SK-N-SH treated with all-trans-retinoic acid at 6 μM for 48 hours (cell line): Measurements from ENCODE around the gene LIMD2.

Experiments used
- CSDC2 ChIP-seq: fragments of 250-450 bp; sonication (Bioruptor Pico); IDR thresholded peaks from 2 replicates; pipeline ENCODE4 v1.5.0; 2020; ENCODE audit warnings: mild to moderate bottlenecking, moderate library complexity
- RARB ChIP-seq: fragments of 250-450 bp; sonication (Bioruptor Pico); IDR thresholded peaks from 2 replicates; pipeline ENCODE4 v1.8.0; 2021; ENCODE audit warnings: mild to moderate bottlenecking, moderate library complexity
- ZFP3 ChIP-seq: fragments of 250-450 bp; sonication (Bioruptor Pico); IDR thresholded peaks from 2 replicates; pipeline ENCODE4 v1.5.0; 2020; ENCODE audit warnings: mild to moderate bottlenecking, moderate library complexity
- TF ChIP-seq, protein P1 (sequence below): fragments of 250-450 bp; sonication (Bioruptor Pico); IDR thresholded peaks from 2 replicates; pipeline ENCODE4 v1.5.1; 2020; ENCODE audit warnings: low read depth, mild to moderate bottlenecking, moderate library complexity
- TF ChIP-seq, protein P2 (sequence below): fragments of 250-450 bp; sonication (Bioruptor Pico); IDR thresholded peaks from 2 replicates; pipeline ENCODE4 v1.8.0; 2020; ENCODE audit warnings: mild to moderate bottlenecking, moderate library complexity, borderline replicate concordance
- TF ChIP-seq, protein P3 (sequence below): fragments of 250-450 bp; sonication (Bioruptor Pico); IDR thresholded peaks from 2 replicates; pipeline ENCODE4 v1.5.0; 2020; ENCODE audit warnings: mild to moderate bottlenecking, moderate library complexity

DNA sequence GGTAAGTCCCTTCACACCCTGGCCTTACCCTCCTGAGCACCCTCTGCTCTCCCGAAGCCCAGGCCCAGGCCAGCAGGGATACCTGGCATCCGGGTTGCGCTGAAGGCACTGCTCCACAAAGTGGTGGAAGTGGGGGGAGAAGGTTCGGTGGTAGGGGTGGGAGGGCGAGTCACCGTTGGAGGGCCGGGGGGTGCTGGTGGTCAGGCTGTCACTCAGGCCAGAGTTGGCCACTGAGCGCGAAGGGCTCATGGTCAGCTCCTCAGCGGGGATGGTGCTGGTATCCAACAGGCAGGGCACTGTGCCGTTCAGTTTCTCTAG is 4.3 kb upstream of the LIMD2 start:
- TF ChIP-seq ZFP3 (CRISPR knock-in tag): no peak
- TF ChIP-seq RARB (CRISPR knock-in tag): no peak
- no peak for TF ChIP-seq CSDC2 (CRISPR knock-in tag)
- TF ChIP-seq, protein P1, sequence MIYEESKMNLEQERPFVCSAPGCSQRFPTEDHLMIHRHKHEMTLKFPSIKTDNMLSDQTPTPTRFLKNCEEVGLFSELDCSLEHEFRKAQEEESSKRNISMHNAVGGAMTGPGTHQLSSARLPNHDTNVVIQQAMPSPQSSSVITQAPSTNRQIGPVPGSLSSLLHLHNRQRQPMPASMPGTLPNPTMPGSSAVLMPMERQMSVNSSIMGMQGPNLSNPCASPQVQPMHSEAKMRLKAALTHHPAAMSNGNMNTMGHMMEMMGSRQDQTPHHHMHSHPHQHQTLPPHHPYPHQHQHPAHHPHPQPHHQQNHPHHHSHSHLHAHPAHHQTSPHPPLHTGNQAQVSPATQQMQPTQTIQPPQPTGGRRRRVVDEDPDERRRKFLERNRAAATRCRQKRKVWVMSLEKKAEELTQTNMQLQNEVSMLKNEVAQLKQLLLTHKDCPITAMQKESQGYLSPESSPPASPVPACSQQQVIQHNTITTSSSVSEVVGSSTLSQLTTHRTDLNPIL (CRISPR knock-in tag): no peak
- TF ChIP-seq, protein P2, sequence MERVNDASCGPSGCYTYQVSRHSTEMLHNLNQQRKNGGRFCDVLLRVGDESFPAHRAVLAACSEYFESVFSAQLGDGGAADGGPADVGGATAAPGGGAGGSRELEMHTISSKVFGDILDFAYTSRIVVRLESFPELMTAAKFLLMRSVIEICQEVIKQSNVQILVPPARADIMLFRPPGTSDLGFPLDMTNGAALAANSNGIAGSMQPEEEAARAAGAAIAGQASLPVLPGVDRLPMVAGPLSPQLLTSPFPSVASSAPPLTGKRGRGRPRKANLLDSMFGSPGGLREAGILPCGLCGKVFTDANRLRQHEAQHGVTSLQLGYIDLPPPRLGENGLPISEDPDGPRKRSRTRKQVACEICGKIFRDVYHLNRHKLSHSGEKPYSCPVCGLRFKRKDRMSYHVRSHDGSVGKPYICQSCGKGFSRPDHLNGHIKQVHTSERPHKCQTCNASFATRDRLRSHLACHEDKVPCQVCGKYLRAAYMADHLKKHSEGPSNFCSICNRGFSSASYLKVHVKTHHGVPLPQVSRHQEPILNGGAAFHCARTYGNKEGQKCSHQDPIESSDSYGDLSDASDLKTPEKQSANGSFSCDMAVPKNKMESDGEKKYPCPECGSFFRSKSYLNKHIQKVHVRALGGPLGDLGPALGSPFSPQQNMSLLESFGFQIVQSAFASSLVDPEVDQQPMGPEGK (CRISPR knock-in tag): no peak
- TF ChIP-seq, protein P3, sequence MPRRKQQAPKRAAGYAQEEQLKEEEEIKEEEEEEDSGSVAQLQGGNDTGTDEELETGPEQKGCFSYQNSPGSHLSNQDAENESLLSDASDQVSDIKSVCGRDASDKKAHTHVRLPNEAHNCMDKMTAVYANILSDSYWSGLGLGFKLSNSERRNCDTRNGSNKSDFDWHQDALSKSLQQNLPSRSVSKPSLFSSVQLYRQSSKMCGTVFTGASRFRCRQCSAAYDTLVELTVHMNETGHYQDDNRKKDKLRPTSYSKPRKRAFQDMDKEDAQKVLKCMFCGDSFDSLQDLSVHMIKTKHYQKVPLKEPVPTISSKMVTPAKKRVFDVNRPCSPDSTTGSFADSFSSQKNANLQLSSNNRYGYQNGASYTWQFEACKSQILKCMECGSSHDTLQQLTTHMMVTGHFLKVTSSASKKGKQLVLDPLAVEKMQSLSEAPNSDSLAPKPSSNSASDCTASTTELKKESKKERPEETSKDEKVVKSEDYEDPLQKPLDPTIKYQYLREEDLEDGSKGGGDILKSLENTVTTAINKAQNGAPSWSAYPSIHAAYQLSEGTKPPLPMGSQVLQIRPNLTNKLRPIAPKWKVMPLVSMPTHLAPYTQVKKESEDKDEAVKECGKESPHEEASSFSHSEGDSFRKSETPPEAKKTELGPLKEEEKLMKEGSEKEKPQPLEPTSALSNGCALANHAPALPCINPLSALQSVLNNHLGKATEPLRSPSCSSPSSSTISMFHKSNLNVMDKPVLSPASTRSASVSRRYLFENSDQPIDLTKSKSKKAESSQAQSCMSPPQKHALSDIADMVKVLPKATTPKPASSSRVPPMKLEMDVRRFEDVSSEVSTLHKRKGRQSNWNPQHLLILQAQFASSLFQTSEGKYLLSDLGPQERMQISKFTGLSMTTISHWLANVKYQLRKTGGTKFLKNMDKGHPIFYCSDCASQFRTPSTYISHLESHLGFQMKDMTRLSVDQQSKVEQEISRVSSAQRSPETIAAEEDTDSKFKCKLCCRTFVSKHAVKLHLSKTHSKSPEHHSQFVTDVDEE: no peak
